COLO668 (cell line): ENCODE results near the gene LDLRAD4.

Source experiments
- DNase-seq: peaks from one replicate; lab custom pipeline; 2025; ENCODE audit not compliant: unreplicated experiment; lab: John Stamatoyannopoulos, UW

The LDLRAD4 gene

DNA sequence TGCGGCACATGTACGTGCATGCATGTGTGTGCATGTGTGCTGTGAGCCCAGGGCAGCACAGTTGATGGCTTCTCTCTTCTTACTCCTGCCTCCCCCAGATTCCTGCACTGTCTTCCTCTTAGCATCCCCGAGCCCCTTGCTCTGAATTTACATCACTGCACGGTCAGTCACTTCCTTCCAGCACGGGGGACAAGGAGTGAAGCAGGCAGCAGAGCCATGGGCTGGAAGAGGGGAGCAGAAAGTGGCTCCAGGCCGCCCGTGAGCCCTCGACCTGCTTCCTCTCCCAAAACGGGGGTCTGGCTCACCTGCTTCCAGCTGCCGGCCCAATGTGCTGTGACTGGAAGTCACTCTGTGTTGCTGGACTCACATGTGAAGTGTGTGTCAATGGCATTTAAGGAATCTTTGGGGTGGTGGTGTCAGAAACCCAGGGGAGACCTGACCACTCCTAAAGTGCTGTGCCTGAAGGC, 401.7 kb downstream of the LDLRAD4 start:
- no peak for DNase-seq

DNA sequence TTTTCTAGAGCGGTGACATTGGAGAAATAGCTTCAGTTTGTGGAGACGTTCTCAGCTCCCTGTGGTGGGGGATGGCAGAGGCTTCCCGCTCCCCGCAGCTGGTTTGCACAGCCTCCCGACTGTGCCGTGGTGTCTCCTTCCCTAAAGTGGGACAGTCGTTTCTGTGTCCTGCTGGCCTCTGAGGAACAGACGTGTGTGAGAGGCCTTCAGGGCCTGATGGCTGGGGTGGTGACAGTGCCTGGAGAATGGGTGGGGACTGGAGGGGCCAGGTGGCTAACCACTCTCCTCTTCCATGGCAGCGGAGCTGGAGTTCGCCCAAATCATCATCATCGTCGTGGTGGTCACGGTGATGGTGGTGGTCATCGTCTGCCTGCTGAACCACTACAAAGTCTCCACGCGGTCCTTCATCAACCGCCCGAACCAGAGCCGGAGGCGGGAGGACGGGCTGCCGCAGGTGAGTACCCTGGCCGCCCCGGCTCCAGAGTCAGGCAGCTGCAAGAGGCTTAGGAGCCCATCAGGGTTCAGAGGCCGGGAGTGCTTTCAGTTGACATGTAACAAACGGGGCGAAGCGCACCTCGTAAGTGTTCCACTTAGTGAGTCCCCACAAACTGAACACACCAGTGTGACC, 402.4 kb downstream of the LDLRAD4 start:
- no peak for DNase-seq

DNA sequence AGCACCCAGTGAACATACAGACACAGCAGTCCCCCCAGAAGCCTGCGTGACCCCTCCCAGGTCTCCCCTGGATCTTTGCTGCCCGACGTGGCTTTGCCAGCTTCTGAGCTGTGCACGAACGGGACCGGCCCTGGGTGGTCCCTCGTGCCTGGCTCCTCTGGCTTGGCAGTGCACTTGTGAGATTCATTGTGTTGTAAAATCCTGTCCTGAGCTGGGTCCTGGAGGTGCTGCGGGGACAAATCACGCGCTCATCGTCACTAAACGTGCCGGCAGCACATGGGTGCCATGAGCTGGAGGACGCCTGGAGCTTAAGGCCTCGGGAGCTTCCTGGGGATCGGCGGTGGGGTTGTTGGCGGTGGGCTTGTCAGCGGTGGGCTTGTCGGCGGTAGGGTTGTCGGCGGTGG, 402.9 kb downstream of the LDLRAD4 start:
- no peak for DNase-seq

DNA sequence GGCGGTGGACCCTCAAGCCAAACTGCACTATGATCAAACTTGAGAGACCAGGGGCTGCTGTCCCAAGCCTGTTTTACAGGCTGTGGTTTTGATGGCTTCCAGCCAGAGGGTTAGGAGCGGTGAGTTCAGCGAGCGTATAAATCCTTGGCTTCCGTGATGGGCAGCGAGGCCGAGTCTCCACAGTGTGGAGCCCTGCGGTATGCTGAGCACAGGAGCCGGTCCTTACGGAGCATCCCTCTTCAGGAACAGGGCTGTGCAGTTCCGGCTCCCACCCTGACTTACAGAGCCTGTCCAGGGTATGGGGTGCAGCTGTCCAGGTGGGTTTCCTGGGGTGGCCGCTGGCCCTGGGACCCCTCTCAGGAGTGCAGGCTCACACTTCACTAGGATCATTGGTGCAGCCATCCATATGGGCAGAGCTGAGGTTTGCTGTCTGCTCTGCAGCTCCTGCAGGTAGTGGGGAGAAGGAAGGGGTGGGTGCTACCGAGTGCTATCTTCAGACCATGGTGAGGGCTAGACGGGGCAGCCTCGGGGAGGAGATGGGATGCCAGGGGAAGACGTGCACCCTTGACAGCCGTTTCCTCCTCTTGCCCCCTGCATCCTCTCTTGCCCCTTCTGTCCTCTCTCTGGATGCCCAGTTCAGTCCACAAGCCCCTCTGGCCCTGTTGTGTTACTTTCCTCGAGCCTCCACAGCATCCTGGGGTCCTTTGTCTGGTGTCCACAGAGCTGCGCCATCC, 403.5 kb downstream of the LDLRAD4 start:
- no peak for DNase-seq

DNA sequence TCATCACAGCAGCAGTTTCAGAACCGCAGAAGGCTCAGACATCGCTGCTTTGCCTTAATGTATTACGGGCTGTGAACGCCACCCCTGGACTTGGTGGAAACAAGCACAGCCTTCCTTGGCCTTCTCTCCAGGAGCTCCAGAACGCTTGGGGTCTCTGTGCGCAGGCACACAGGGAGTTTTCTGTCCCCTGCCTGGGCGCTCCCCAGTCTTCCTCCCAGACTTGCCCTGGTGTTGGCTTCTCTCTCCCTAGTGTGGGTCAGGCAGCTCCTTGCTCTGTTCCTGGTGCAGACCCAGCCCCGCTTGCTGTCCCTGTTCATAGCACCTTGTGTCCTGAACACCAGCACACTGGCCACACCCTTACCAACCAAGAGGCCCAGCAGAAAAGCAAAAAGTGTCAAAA, 404.2 kb downstream of the LDLRAD4 start:
- no peak for DNase-seq

DNA sequence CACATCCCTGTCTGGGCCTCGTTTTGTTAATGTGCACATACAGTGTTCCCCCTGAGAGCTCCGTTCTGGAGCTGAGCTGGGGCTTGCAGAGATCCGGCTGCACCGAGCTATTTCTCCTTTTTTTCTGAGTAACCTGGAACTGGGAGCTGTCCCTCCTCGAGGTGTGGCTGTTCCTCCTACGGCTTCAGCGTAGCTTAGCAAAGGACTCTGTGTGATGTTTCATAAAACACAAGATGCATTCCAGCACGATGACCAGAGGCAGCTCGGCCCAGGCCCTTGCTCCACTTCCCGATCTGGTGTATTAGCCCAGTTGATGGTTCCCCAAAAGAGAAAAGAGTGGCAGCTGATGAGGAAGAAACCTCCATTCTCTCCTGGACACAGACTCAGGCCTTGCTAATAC, 404.8 kb downstream of the LDLRAD4 start:
- DNase-seq, result no peak

DNA sequence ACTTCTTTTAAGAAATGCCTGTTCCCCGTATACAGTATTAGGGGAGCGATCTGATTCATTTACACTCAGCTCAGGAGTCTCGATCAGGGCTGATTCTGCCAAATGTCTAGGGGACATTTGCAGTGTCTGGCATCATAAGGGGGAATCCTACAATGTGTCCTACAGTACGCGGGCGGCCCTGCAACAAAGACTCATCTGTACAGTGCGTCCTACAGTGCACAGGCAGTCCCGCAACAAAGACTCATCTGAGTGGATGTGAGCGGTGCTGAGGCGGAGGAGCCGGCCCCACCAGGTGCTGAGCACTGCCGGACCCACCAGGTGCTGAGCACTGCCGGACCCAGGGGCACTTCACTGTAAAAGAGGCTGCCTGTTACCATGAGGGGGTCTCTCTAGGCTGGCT, 405.3 kb downstream of the LDLRAD4 start:
- no peak for DNase-seq

DNA sequence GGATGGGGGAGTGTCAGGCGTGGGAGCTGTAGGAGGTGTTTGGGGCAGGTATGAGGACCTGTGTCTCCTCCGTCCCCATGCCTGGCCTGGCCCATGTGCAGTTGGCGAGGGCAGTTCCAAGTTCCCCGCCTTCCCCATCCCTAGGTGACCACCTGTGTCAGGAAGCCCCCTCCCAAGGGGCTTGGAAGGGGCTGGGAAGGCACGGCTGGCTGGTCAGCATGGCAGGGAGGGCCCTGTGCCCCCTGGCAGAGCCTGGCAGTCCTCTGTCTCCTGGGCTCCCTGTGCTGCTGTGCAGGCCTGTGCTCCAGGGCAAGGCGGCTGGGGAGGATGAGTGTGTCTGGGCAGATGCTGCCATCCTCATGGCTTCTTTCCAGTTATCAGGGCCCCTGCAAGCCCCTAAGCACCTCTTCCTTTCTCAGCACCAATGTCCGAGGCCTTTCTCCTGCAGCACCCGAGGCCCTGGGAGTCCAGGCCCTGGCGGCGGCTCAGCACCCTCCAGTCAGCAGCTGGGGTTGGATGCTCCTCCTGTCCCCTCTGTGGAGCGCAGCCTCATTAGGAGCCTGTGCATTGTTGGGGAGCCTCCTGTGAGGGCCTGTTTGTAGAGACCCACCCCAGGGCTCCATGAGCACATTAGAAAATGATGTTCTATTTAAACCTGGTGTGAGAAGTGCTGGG, 406.1 kb downstream of the LDLRAD4 start:
- no peak for DNase-seq

DNA sequence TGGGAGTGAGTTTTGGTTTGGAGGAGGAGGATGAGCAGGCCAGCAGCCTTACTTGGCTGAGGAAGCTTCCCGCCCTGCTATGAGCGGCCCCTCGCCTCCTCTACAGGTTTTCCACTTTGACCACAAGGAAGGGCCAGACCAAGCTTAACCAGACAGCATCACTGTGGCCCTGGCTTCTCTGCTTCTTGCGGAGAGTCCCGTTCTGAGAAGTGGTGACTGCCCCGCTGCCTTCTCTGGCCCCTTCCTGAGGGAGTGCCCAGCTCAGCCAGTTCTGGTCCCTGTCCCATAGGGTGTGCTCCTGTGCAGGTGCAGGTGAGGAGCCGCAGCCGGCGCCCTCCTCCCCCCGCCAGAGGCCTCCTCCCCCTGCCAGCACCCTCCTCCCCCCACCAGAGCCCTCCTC, 406.8 kb downstream of the LDLRAD4 start:
- no peak for DNase-seq

DNA sequence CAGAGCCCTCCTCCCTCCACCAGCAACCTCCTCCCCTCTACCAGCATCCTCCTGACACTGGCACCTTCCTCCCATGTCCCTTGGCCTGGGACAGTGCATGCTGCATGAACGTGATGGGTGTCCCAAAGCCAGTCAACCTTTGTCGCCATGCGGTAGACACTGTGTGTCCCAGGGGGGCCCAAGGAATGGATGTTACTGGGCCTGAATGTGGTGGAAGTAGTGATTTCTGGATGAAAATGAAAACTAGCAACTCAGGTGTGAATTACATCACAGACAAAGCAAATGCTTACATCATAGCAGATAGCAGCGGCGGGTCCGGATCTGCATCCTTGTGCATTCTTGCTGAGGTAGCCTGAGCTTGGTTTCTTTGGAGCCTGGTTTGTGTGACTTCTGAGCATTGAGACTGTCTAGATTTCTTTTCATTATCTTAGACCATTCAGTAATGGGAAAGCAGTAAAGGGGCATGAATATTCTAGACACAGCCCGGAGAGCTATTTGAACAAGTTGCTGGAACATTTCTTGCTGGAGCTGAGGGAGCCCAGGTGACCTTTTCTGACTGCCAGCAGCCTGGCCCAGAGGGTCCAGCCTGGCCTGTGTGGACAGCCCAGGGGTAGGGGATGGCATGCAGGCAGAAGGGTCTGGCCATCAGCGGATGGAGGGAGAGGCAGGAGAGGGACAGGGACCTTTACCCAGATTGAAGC, 407.4 kb downstream of the LDLRAD4 start:
- no peak for DNase-seq

DNA sequence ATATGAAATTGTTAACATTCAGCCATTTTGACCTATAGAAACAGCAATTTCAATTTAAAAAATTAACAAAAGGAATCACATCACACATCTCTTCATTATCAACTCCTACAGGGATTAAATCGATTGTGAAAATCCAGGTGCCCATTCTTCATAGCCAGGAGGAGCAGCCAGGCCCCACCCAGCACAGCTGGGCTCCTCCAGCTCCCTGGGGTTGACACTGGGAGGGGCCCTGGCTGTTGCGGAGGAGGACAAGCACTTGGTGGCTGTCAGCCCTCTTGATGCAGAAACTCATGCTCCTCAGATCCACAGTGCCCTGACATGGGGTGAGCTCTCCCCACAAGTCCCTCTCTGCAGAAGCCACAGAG, 408.0 kb downstream of the LDLRAD4 start:
- no peak for DNase-seq

DNA sequence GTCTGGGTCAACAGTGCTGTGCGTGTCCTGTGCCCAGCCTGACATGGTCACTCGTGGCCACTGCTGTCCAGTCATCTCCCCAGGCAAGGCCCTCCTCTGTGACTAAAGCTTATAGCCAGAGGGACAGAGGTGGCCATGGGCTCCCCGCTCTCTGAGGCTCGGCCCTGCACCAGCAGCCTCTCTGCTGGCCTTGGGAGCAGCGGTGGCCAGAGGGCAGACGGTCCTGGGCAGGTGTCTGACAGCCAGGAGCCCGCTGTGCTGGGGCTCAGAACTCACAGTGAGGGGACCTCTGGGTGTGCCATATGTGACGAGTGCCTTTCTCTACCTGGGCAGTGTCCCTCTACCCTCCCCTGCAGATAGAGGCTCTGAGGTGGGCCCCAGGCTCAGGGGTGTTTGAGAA, 409.1 kb downstream of the LDLRAD4 start:
- no peak for DNase-seq

DNA sequence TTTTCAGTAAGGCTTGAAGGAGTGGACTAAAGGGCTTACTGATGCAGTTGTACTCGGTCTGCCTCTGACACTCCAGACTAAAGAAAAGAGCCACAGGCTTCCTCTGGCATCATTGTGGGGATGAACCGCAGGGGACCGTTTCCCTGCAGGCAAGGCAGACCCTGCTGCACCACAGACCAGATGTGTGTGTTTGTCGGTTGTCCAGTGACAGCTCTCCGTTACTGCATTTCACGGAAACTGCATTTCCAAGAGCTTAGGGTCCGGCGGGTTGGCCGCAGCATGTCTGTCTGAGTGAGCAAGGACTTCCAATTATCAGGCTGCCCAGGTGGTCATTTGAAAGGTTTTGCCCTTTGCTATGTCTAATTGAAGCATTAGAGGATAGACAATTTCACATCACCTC, 409.7 kb downstream of the LDLRAD4 start:
- DNase-seq, result no peak

DNA sequence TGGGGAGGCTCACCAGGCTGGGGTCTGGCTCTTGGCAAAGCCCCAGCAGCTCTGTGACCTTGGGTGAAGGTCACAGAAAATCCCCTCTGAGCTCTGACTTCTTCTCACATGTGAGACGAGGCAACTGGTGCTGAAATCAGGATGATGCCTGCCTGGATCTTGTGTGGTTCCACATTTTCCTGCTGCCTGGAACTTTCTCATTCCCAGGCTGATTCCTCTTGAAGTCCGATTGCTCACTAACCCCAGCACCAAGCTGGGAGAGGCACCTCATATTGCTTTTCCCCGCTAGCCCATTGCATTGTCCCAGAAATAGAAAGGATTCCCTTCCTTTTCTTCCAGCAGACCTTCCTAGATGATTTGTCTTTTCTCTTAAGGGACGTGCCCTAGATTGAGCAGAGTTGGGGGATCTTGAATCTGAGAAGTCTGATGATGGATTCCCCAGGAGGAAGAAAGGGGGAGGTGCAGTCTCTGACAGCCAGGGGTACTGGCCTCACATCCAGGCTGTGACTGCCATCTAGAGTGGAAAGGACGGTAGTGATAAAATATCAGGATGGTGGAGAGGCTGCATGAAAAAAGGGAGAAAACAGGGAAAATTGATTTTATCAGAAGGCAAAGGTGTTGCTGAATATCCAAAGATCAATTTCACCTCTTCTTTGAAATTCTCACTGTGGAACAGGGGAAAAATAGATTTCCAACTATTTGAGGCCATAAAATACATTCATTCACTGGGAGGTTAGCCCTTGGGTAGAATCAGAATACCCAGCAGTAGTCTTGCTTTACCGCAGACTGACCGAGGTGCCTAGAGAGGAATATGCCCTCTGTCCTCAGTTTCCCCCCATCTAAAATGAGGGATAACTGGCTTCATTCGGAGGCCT, 411.5 kb downstream of the LDLRAD4 start:
- DNase-seq, result peak; percentile 46

DNA sequence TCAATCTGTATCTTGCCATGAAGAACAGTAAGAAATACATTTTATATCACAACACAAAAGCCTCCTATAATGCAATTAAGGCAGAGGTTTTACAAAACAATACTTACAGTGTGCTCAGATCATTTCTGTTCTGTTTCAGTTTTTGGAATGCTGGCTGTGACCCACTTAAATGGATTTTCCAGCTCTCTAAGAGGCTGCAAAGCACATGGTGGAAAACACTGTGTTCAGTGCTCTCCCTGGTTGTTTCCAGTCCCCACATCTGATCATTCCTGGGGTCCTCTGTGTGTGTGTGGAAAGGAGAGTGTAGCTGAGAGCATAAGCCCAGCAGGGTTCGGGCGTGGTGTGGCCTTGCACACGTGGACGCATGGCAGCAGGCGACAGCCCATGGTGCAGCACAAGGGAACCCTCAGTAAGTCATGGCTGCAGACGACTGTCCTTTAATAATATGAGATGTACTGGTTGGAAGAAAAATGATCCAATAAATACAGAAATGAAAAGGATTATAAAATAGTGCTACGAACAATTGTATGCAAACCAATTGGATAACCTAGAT, 412.2 kb downstream of the LDLRAD4 start:
- no peak for DNase-seq

DNA sequence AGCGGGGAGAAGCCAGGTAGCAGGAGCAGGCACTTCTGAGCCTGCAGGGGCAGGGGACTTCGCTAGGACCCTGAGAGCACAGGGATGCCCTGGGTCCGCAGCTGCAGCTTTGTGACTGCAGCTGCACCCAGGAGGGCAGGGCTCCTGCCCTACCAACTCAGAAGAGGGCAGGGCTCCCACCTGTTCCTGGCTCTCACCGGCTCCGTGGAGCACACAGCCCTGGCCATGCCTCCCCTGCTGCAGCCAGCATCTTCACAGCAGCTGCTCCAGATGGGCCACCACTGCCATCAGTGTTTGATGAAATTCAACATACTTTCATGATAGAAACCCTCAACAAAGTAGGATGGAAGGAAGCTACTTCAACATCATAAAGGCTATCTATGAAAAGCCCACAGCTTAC, 415.1 kb downstream of the LDLRAD4 start:
- no peak for DNase-seq

DNA sequence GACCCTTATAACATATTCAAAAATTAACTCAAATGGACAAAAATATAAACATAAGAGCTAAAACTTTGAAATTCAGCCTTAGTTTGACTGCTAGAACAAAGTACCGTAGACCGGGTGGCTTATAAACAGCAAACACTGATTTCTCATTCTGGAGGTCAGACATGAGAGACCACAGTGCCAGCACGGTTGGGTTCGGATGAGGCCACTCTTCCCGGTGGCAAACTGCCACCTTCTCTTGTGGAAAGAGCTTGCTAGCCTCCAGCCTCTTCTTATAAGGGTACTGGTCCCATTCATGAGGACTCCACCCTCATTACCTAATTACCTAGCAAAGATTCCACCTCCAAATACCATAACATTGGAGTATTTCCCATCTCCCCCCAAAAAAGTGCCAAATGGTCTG, 416.5 kb downstream of the LDLRAD4 start:
- no peak for DNase-seq

DNA sequence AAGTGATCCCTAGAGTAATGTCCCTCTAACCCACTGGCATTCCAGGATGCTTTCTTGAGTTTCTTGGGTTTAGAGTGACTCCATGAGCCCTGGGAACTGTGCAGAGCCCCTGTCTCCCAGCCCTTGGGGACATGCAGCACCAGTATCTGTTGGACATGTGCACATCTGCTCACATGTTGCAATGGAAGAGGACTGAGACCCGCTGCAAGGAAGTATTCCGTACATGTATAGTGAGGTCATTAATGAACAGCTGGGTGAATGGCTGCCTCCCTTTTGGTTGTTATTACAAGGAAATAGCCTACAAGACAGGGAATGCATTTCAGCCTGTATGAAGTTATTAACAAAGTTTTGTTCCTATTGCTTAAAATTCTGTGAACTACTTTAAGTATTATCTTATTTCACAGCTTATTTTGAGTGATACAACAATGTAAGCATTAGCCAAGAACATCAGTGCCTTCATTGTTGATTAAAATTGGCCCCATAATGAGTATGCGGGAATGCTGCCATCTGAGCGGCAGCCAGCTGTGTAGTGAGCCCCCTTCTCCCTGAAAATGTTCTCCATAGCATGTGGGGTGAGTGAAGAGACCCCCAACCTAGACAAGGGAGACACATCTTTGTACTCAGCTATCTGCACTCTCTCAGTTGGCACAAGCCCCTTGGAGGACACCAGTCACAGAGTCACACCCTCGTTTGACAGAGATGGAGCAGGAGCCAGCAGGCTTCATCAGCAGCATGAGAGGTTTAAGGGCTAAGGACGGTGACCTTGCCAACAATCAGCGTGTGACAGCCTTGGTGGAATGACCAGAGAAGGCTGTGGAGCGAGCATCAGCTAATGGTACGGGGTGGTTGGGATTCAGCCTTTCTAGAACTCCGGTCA, 420.4 kb downstream of the LDLRAD4 start:
- no peak for DNase-seq

DNA sequence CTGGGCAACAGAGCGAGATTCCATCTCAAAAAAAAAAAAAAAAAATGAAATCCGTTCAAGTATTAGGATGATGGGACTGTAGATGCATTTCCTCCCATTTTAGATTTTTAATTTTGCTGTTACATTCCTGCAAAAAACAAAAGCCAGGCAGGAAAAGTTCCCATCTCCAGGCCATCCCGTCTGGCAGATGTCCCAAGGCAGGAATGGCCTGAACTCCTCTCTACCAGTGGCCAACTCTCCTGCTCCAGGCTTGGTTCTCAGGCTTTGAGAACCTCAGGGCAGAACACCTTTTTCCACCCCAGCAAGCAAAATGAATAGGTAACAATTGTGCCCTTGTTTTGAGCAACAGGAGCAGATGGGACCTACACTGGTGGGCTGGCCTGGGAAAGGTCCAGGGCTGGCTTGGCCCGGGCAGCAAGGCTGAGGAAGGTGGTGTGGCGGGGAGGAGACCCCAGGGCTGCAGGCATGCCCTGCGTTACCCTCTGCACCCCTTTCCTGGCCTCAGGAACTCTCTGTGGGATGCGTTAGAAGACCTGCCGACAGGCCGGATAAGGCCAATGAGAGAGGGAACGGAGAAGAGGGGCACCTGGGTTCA, 421.8 kb downstream of the LDLRAD4 start:
- no peak for DNase-seq
